ENCODE data around the gene CASKIN1. TPM values are rescaled to one million over a fixed set of nuclear protein-coding genes. Genes with fewer than 3 reads are reported as not detected.

Gene CASKIN1
- polyA plus RNA-seq, 3 donors, result 1.8 to 2.6 (median 1.9) TPM

DNA sequence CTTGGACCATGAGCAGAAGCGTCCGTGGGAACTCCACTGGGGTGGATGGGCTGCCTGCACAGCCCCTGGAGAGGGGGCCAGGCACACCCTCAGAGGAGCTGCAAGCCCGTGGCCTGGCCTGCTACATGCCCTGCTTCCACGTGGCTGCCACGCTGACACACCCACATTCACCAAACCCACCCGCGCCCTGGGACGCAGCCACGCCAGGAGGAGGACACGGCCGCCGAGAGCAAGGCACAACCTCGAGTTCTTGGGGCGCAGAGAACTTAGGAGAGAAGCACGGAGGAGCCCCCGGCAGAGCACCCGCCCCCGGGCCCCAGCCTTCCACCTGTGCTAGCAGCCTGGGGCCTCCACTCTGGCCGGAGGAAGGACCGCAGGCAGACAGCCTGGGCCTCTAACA is 18.8 kb downstream of the CASKIN1 start:
- DNase-seq, result no peak

DNA sequence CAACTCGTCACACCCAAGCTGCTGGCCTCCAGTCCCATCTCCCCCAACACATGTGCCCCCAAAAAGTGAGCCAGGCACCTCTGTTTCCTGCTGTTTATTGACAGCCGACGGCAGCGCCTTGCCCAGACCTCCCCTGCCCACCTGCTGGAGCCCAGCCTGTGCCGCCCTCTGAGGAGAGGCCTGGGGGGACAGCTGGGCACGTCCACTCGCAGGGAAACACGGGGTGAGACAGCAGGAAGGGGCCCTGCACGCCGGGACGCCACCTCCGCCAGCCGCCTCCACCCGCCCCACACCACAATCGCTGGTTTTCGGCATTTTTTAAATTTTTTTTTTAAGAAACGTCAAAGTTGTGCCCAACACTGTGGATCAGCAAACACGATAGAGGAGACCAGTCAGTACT is 19.3 kb downstream of the CASKIN1 start:
- no peak for DNase-seq

- no peak for DNase-seq
Observed at GRCh38 chr16:2176047-2176446, 20.4 kb downstream of the CASKIN1 start.

DNA sequence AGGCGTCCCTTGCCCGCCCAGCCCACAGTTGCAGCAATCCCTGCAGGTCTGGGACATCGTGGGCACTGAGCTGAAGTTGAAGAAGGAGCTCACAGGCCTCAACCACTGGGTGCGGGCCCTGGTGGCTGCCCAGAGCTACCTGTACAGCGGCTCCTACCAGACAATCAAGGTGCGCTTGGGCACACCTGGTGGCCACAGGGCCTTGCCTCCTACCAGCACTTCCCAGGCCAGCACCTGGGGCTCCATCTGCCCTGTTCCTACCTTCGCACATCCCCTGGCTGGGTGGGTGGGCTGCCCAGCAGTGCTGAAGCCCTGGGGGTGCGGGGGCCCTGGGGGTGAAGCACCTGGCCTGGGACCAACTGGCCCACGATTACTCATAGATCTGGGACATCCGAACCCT is 21.0 kb downstream of the CASKIN1 start:
- no peak for DNase-seq

- no peak for DNase-seq
Observed at GRCh38 chr16:2174396-2175131, 21.8 kb downstream of the CASKIN1 start.

DNA sequence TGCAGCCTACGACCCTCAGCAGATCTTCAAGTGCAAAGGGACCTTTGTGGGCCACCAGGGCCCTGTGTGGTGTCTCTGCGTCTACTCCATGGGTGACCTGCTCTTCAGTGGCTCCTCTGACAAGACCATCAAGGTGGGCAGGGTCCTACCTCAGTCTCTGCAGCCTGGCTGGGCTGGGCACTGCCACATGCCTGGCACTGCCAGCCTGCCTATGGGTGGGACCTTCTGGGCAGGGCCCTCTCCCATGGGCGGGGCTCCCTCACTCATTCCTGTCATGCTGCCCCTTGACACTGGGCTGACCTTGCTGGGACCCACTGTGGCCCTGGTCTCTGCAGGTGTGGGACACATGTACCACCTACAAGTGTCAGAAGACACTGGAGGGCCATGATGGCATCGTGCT is 22.5 kb downstream of the CASKIN1 start:
- no peak for DNase-seq

- DNase-seq, result no peak
Observed at GRCh38 chr16:2173366-2173765, 23.0 kb downstream of the CASKIN1 start.

DNA sequence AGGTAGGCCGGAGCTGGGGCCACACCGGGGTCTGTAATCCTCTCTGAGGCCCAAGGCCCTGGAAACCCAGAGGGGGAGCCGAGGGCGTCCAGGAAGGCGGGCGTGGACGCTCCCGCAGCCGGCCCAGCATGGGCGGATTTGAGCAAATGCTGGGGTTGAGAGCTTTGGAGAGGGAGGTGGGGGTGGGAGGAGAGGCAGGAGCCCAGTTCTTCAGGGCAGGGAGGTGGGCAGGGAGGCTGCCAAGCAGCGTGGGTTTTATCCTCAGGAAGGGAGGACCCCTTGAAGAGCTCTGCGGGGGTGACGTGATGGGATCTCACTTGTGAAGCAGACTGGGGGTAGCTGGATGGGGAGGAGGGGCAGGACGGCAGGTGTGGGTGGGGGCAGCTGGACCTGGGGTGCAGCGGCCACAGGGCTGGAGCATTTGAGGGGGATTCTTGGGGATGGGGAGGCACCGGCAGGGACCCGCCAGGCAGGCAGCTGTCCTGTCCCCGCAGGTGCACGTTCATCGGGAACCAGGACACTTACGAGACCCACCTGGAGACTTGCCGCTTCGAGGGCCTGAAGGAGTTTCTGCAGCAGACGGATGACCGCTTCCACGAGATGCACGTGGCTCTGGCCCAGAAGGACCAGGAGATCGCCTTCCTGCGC is 23.6 kb downstream of the CASKIN1 start:
- no peak for DNase-seq

DNA sequence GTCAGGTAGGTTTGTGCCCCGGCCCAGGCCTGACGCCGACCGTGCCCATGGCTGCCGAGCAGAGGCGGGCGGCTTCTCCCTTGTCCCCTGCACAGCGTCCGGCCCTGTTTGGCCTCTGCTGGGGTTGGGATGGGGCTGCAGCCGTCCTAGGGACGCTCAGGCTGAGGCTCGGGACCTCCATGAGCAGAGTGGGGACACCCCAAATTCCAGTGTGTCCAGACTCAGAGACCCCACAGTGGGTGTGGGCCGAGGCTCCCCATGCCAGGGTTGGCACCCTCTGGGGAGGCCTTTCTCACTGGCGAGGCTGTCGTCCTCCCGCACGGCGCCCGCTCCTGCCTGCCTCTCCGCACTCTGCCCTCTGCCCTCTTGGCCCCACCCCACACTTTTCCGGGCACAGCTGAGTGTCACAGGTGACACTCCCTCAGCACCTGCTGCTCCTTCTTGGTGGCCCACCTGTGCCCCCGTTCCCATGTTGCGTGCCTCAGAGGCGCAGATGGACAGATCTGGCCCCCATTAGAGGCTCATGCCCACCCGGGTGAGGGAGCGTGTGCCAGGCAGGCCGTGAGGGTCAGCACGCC is 24.7 kb downstream of the CASKIN1 start:
- no peak for DNase-seq

DNA sequence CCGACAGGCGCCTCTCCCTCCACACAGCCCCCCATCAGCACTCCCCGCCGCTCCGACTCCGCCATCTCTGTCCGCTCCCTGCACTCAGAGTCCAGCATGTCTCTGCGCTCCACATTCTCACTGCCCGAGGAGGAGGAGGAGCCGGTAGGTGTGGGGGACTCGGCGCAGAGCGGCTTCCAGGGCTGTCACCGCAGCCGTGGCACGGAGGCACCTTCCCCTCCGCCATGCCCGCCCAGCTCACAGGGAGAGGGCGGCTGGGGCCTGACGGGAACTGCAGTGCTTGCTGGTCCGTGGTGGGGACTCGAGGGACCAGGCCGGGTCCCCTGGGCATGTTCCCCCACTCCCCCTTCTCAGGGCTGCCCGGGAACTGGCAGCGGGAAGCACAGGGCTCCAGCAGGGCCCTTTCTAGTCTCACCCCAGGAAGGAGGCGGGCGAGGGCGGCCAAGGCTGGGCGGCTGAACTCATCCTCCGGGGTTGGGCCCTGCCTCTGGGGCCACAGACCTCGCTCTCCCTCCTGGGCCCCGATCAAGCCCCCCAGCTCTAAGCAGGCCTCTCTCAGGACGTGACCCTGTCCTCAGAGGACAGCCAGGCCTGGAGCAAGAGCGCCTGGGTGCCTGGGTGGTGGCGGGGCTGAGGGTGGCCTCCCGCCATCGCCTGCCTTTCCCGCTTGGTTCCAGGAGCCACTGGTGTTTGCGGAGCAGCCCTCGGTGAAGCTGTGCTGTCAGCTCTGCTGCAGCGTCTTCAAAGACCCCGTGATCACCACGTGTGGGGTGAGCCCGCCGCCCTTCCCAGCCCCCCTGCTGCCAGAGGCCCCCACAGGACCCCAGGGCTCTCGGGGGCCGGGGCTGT is 25.6 kb downstream of the CASKIN1 start:
- DNase-seq, result no peak

DNA sequence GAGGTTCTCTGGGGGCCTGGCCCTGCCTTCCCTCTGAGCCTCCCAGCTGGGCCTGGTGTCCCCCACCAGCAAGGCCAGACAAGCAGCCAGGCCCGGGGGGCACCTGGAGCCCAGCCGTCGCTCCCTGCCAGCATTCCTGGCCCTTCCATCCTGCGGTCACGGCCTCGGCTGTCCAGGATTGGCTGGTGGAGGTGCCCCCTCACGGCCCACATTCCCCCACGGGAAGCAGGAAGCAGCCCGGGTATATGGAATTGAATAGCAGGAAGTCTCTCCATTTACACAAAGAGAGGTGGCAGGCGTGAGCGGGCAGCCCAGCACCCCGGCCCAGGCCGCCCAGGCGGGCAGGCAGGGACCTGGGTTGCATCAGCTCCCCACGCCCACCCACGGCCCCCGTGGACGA is 26.3 kb downstream of the CASKIN1 start:
- DNase-seq, result no peak

DNA sequence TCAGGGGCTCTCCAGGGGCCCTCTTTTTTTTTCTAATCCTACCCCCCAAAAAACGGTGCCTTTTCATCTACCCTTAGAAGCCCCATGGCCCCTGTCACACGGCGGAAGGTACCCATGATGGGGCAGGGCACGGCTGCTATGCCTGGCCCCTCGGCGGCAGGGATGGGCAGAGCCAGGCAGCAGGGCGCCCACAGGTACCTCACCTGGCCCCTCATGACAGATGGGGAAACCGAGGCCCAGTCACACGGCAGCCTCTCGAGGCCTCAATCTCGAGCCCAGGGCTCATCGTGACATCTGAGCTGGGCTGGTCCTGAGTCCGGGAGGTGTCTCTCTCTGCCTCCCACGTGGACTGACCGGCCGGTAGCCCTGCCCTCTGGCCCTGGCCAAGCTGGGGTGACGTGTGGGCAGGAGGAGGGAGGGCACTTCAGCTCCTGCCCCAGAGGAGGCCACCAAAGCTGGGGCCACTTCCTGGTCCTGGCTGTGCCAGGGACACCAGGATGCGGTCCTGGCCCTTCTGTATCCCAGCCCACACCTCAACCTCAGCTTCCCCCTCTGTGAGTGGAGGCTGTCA is 29.3 kb downstream of the CASKIN1 start:
- no peak for DNase-seq

GRCh38 chr16:2166263-2167067 is 29.9 kb downstream of the CASKIN1 start:
- no peak for DNase-seq

DNA sequence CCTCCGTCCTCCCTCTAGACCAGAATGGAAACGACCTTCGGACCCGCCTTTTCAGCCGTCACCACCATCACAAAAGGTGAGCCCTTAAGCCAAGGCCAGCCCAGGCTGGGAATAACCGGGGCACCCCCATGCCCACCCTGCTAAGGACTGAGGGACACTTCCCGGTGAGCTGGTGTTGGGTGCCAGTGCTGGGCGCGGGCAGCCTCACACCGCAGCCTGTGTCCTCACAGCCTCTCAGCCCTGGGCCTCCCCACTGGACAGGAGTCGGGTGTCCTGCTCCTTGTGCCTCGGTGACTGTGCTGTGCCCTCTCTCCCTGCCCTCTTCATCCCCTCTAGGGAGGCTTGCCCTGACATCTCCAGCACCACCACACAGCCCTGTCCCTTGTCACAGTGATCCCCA is 30.5 kb downstream of the CASKIN1 start:
- DNase-seq, result no peak

DNA sequence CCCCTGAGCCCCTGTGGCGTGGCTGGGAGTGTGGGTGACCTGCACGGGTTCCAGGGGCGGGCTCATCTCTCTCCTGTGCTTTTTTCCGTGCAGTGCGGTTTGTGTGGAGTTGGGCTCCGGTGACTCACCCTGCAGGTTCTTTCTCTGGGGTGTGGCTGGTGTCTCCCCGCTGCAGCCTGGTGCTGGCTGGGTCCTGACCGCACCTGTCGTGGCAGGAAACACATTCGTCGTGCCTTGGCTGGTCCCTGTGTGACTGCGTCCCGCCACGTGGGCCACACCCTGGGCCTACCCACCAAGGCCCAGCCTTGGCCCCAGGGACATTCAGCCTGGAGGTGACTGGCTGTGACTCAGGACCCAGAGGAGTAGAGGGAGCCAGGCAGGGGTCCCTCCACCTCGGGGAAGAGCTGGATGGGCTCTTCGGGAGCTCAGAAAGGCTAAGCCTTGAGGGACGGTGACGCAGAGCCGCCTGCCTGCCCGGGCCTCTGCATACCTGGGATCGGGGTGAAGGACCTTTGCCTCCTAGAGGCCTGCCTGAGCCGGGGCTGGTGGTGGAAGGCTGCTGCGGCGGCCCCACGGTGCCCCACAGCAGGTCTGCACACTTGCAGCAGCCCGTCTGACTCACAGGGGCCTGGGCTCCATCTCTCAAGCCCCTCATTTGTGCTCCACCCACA is 33.1 kb downstream of the CASKIN1 start:
- DNase-seq, result no peak

DNA sequence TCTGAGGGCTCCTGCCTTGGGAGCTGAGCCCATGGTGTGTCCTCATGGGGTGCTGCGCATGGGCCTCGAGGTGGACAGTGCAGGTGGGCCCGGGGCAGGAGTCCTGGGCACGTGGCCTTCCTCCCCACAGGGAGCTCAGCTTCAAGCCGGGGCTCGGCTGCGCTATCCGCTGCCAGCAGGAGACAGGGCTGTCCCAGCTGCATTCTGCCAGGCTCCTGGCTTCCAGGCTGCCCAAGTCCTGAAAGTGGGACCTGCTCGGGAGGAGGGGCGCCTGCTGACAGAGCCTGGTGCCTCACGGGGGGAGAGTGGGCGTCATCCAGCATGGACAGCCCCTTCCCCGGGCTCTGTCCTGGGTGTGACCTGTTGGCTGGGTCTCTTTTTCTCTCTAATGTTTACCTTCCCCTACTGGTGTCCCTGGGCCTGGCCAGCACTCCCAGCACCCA is 33.7 kb downstream of the CASKIN1 start:
- DNase-seq, result no peak

DNA sequence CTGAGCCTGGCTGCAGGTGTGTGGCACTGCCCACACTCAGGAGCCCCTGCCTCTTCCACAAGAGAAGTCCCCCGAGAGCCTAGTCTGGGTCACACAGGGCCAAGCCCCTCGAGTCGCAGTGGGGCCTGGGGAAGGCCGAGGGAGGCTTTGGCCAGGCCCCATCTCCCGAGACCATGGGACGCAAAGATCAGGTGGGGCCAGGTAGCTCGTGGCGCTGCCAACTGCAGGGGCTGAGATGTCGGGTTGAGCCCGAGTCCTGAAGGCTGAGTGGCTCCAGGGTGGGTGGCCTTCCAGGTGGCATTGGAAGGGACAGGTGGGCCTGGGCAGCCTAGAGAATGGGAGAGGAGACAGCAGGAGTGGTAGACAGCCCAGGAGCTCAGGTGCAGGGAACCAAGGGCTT is 34.5 kb downstream of the CASKIN1 start:
- DNase-seq, result no peak

DNA sequence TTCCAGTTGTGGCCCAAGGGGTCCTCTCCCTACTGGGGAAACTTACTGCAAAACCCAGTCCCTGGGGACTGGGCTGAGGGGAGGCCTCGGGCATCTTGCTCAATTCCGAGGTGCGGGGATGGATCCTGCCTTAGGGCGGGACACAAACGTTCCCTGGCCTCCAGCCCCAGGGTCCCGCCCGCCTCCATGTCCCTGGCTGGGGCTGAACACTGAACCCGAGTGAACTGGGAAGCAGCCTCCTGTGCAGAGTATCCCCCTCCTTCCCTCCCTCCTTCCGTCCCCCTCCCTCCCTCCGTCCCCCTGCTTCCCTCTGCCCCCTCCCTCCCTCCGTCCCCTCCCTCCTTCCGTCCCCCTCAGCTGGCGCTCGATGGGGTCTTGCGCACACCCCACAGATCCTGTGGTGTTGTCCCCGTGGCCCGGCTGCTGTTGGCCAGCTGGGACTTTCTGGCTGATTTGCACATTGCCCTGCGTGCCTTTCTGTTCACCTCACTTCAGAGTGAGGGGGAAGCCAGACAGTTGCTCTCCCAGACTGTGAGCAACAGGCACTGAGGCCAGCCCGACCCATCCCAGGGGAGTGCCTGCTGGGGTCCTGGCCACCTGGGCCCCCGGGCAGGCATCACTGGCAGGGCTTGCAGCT is 35.4 kb downstream of the CASKIN1 start:
- DNase-seq, result no peak

GRCh38 chr16:2159175-2159838 is 37.1 kb downstream of the CASKIN1 start:
- no peak for DNase-seq

- no peak for DNase-seq
Observed at GRCh38 chr16:2158262-2158638, 38.2 kb downstream of the CASKIN1 start.

Data from renal pelvis (tissue), 4 donors.